Liver (tissue), 9 donors: Measurements from ENCODE around the gene SNX10. TPM values are rescaled to one million over a fixed set of nuclear protein-coding genes. Genes with fewer than 3 reads are reported as not detected.

Experiments
- DNase-seq: peaks from one replicate; pipeline ENCODE4 v3.0.0-alpha.2; 2017; ENCODE audit warnings: low spot score
- H3K27ac ChIP-seq, 2 donors: one replicate each; pipeline ENCODE4 v1.7.0; 2013; ENCODE audit warnings: inconsistent platforms in 2 of 2, low read length in 2 of 2, control low read depth in 1 of 2, low read depth in 1 of 2, mild to moderate bottlenecking in 1 of 2
- H3K27me3 ChIP-seq, 4 donors: one replicate each; pipeline versions ENCODE4 v1.6.1 to v1.7.0; 2013; ENCODE audit warnings: low read length in 3 of 4, inconsistent platforms in 1 of 4, mild to moderate bottlenecking in 1 of 4, moderate library complexity in 1 of 4; ENCODE audit not compliant: control insufficient read depth in 4 of 4, insufficient read depth in 4 of 4
- H3K36me3 ChIP-seq, 4 donors: one replicate each; pipeline versions ENCODE4 v1.6.1 to v1.7.0; 2013; ENCODE audit warnings: low read length in 3 of 4, mild to moderate bottlenecking in 3 of 4, low read depth in 1 of 4, moderate library complexity in 1 of 4; ENCODE audit not compliant: control insufficient read depth in 4 of 4, insufficient read depth in 3 of 4
- H3K4me1 ChIP-seq, 4 donors: one replicate each; pipeline versions ENCODE4 v1.6.1 to v1.7.0; 2013; ENCODE audit warnings: low read length in 3 of 4, mild to moderate bottlenecking in 3 of 4, moderate library complexity in 1 of 4; ENCODE audit not compliant: control insufficient read depth in 4 of 4, insufficient read depth in 4 of 4
- H3K4me3 ChIP-seq, 3 donors: one replicate each; pipeline versions ENCODE4 v1.6.1 to v1.7.0; 2013; ENCODE audit warnings: low read length in 3 of 3, control low read depth in 1 of 3, low read depth in 1 of 3, mild to moderate bottlenecking in 1 of 3
- H3K9ac ChIP-seq, 2 donors: one replicate each; pipeline ENCODE4 v1.7.0; 2013; ENCODE audit warnings: low read length in 2 of 2, mild to moderate bottlenecking in 2 of 2, moderate library complexity in 2 of 2, control low read depth in 1 of 2, low read depth in 1 of 2
- H3K9me3 ChIP-seq, 4 donors: one replicate each; pipeline versions ENCODE4 v1.6.1 to v1.7.0; 2013; ENCODE audit warnings: low read length in 3 of 4; ENCODE audit not compliant: control insufficient read depth in 4 of 4
- ATF3 ChIP-seq: IDR thresholded peaks from 2 replicates; pipeline ENCODE4 v1.6.1; 2016; ENCODE audit warnings: antibody characterized with exemption
- CTCF ChIP-seq: fragments of 150-350 bp; IDR thresholded peaks from 2 replicates; pipeline ENCODE4 v1.5.1; 2017; ENCODE audit warnings: improper control_type of control experiment, low read depth, low read length; ENCODE audit not compliant: missing input control
- EGR1 ChIP-seq, 2 donors: IDR thresholded peaks; 2 replicates each; pipeline ENCODE4 v1.6.1; 2016 to 2018; ENCODE audit warnings: antibody characterized with exemption in 2 of 2, low read depth in 2 of 2
- FOXA1 ChIP-seq: IDR thresholded peaks from 2 replicates; pipeline ENCODE4 v1.6.1; 2016; ENCODE audit warnings: antibody characterized with exemption
- FOXA2 ChIP-seq: IDR thresholded peaks from 2 replicates; pipeline ENCODE4 v1.6.1; 2016; ENCODE audit warnings: antibody characterized with exemption
- HNF4A ChIP-seq, 2 donors: conservative IDR thresholded peaks; 2 replicates each; pipeline ENCODE4 v1.6.1; 2016; ENCODE audit warnings: antibody characterized with exemption in 2 of 2, mild to moderate bottlenecking in 2 of 2
- HNF4G ChIP-seq: IDR thresholded peaks from 2 replicates; pipeline ENCODE4 v1.6.1; 2016; ENCODE audit warnings: antibody characterized with exemption
- JUND ChIP-seq, 2 donors: IDR thresholded peaks; 2 replicates each; pipeline ENCODE4 v1.6.1; 2016; ENCODE audit warnings: antibody characterized with exemption in 2 of 2
- MAX ChIP-seq: IDR thresholded peaks from 2 replicates; pipeline ENCODE4 v1.6.1; 2016; ENCODE audit warnings: antibody characterized with exemption
- RAD21 ChIP-seq, 2 donors: IDR thresholded peaks; 2 replicates each; pipeline ENCODE4 v1.6.1; 2016; ENCODE audit warnings: antibody characterized with exemption in 2 of 2, mild to moderate bottlenecking in 2 of 2
- REST ChIP-seq: IDR thresholded peaks from 2 replicates; pipeline ENCODE4 v1.6.1; 2016; ENCODE audit warnings: antibody characterized with exemption, mild to moderate bottlenecking
- RXRA ChIP-seq, 2 donors: IDR thresholded peaks; 2 replicates each; pipeline ENCODE4 v1.6.1; 2017 to 2018; ENCODE audit warnings: antibody characterized with exemption in 2 of 2, mild to moderate bottlenecking in 1 of 2
- YY1 ChIP-seq: IDR thresholded peaks from 2 replicates; pipeline ENCODE4 v1.6.1; 2016; ENCODE audit warnings: antibody characterized with exemption, mild to moderate bottlenecking
- ZBTB33 ChIP-seq: IDR thresholded peaks from 2 replicates; pipeline ENCODE4 v1.6.1; 2016; ENCODE audit warnings: antibody characterized with exemption
- WGBS: extraction: QIAGEN DNeasy Blood & Tissue Kit; methylation state at CpG from one replicate; pipeline ENCODE4 v1.1.7; 2013; 5-methylcytosine and 5-hydroxymethylcytosine counted together
- polyA plus RNA-seq, 2 donors: library from polyadenylated mRNA; stranded (reverse) in 1 of 2; unstranded in 1 of 2; fragments of 200-250 nt in 1 of 2; fragments of >200 nt in 1 of 2; fragmentation: Nextera tagmentation in 1 of 2; extraction: Ambion mirVana in 1 of 2; gene quantifications; one replicate each; pipeline versions ENCODE4 v1.2.1 to v1.2.3, GENCODE V29; 2013 to 2015
- total RNA-seq, 2 donors: library from RNA; depleted of rRNA; stranded (reverse); fragments of >200 nt; gene quantifications; one replicate each; pipeline ENCODE4 v1.2.3, GENCODE V29; 2014
- donor health status: healthy.
- donor health status: healthy.
- donor health status: healthy.
- donor health status: healthy.
- donor health status: healthy.

Gene SNX10
- total and polyA plus RNA-seq, 4 donors: 5.9 to 15.9 (median 12.8) TPM

GRCh38 chr7:26416004-26416403 lies 124.3 kb downstream of the SNX10 start (continued):
- no peak for TF ChIP-seq CTCF

GRCh38 chr7:26417911-26418413 lies 126.3 kb downstream of the SNX10 start:
- H3K9ac ChIP-seq: no peak overlapping the region
- TF ChIP-seq FOXA1: no peak
- TF ChIP-seq EGR1 (IDR thresholded peaks at IDR 0.05; ENCODE audit: low read depth in 2 of 2): no peak
- no peak for TF ChIP-seq HNF4A (conservative IDR thresholded peaks at IDR 0.05)
- no peak for TF ChIP-seq REST
- no peak for TF ChIP-seq ZBTB33
- H3K27ac ChIP-seq: no peak overlapping the region

GRCh38 chr7:26419198-26419597 lies 127.5 kb downstream of the SNX10 start:
- H3K4me3 ChIP-seq: no peak overlapping the region
- H3K36me3 ChIP-seq: no peaks in the 10 kb centered on the region
- no peaks in the 10 kb centered on the region for H3K4me1 ChIP-seq
- 76% methylated on average over 3 of the region's 3 CpGs for WGBS
- H3K27me3 ChIP-seq: no peaks in the 10 kb centered on the region
- H3K27ac ChIP-seq: no peak overlapping the region
- TF ChIP-seq CTCF: no peak
- TF ChIP-seq RAD21 (IDR thresholded peaks at IDR 0.05): no peak
- TF ChIP-seq REST: no peak
- no peak for TF ChIP-seq JUND (IDR thresholded peaks at IDR 0.05)
- no peak for TF ChIP-seq ATF3
- no peak for TF ChIP-seq YY1
- no peak for TF ChIP-seq FOXA2
- TF ChIP-seq EGR1 (IDR thresholded peaks at IDR 0.05; ENCODE audit: low read depth in 2 of 2): no peak
- no peak for TF ChIP-seq RXRA (IDR thresholded peaks at IDR 0.05)
- no peak for TF ChIP-seq HNF4A (conservative IDR thresholded peaks at IDR 0.05)
- no peak for TF ChIP-seq MAX
- TF ChIP-seq HNF4G: no peak
- DNase-seq: no peak
- H3K9ac ChIP-seq: no peak overlapping the region
- H3K9me3 ChIP-seq: no peaks in the 10 kb centered on the region

More at GRCh38 chr7:26417911-26418413, 126.3 kb downstream of the SNX10 start:
- H3K27me3 ChIP-seq: no peaks in the 10 kb centered on the region
- no peaks in the 10 kb centered on the region for H3K36me3 ChIP-seq
- 70% methylated on average over 5 of the region's 5 CpGs for WGBS
- DNase-seq: no peak
- H3K4me1 ChIP-seq: no peaks in the 10 kb centered on the region
- no peaks in the 10 kb centered on the region for H3K9me3 ChIP-seq
- H3K4me3 ChIP-seq: no peak overlapping the region
